Heart right ventricle (tissue), 16 donors: ENCODE results near the gene TMEM183A. TPM values are rescaled to one million over a fixed set of nuclear protein-coding genes. Genes with fewer than 3 reads are reported as not detected.

ENCODE experiments used
- ATAC-seq, 8 donors: fragments of 200-7000 bp; cut with Tn5 transposase; one replicate each; pipeline ENCODE4 v1.9.1; 2020; ENCODE audit warnings: mild to moderate bottlenecking in 8 of 8, moderate library complexity in 8 of 8, moderate number of reproducible peaks in 1 of 8
- DNase-seq, 2 donors: peaks; one replicate each; pipeline ENCODE4 v3.0.0-alpha.2; 2020
- H3K27ac ChIP-seq, 10 donors: fragments of 200-600 bp; sonication (generic) in 2 of 10; one replicate each; pipeline versions ENCODE4 v1.5.0 to v1.8.0; 2020 to 2022; ENCODE audit warnings: mild to moderate bottlenecking in 3 of 10
- H3K27me3 ChIP-seq, 7 donors: fragments of 200-600 bp; one replicate each; pipeline ENCODE4 v1.8.0; 2021 to 2022; ENCODE audit warnings: mild to moderate bottlenecking in 2 of 7
- H3K36me3 ChIP-seq, 9 donors: fragments of 200-600 bp; sonication (generic) in 1 of 9; one replicate each; pipeline versions ENCODE4 v1.5.0 to v1.8.0; 2020 to 2022; ENCODE audit warnings: mild to moderate bottlenecking in 2 of 9
- H3K4me1 ChIP-seq, 9 donors: fragments of 200-600 bp; sonication (generic) in 1 of 9; one replicate each; pipeline versions ENCODE4 v1.5.0 to v1.8.0; 2020 to 2022; ENCODE audit warnings: mild to moderate bottlenecking in 4 of 9
- H3K4me3 ChIP-seq, 10 donors: fragments of 200-600 bp; sonication (generic) in 2 of 10; one replicate each; pipeline versions ENCODE4 v1.5.0 to v1.8.0; 2020 to 2022; ENCODE audit warnings: mild to moderate bottlenecking in 7 of 10, moderate library complexity in 2 of 10
- H3K9me3 ChIP-seq, 11 donors: fragments of 200-600 bp in 10 of 11; sonication (generic) in 2 of 11; one replicate each; pipeline versions ENCODE4 v1.5.0 to v1.8.0; 2013 to 2022; ENCODE audit warnings: mild to moderate bottlenecking in 2 of 11, control low read depth in 1 of 11, moderate library complexity in 1 of 11
- CTCF ChIP-seq, 9 donors: fragments of 200-600 bp; sonication (generic) in 2 of 9; IDR thresholded peaks; one replicate each; pipeline versions ENCODE4 v1.5.0 to v1.8.0; 2021 to 2022; ENCODE audit warnings: antibody characterized with exemption in 9 of 9, mild to moderate bottlenecking in 5 of 9, moderate library complexity in 1 of 9
- WGBS, 2 donors: extraction: QIAGEN DNeasy Blood & Tissue Kit; methylation state at CpG; one replicate each; pipeline ENCODE4 v1.1.7; 2013; ENCODE audit warnings: inconsistent platforms in 1 of 2; 5-methylcytosine and 5-hydroxymethylcytosine counted together
- intact Hi-C, 10 donors: fragments of 100-400 bp; cut with DNase I; formaldehyde crosslinking; loops; one replicate each; pipeline versions ENCODE4 v1.11.1 to v1.14.2; 2022
- polyA plus RNA-seq, 2 donors: library from polyadenylated mRNA; stranded (reverse); fragments of 200-250 nt; gene quantifications; one replicate each; pipeline ENCODE4 v1.2.3, GENCODE V29; 2013
- total RNA-seq, 10 donors: library from RNA; stranded (reverse); fragmentation: NEBNext Ultra II Directional in 3 of 10; extraction: Animal tissue kit (Norgen Biotek cat#: 25700) in 3 of 10; gene quantifications; one replicate each; pipeline versions ENCODE4 v1.2.1 to v1.2.4, GENCODE V29; 2021 to 2023
- donor health status: Arrhythmogenic right ventricular cardiomyopathy.
- donor health status: ischemic (EF 13 %, LVEDD 7.1; RV severe dilation, severe dysfunction).
- donor health status: healthy with polysubstance abuse.
- donor health status: DM: no; HTN: yes; CAD: no.
- donor health status: DM: no; HTN: no; CAD: no.
- donor health status: ischemic (EF 25% LVEDD 6.9; RV normal size, moderate dysfunction).
- donor health status: ischemic (EF 25% LVEDD 5.7; RV mildly dilated, moderate dysfunction).
- donor health status: healthy.
- donor health status: DM: yes; HTN: yes; CAD: no.
- donor health status: Ischemic cardiomyopathy.
- donor health status: ischemic (EF 35%, LVEDD 5.7; RV mildly dilated, moderate dysfunction).
- donor health status: nonischemic (EF 11% LVEDD 7.7; RV severe dilation, severe dysfunction).
- donor health status: DM: yes; HTN: yes; CAD: no.
- donor health status: PGD.
- donor health status: ischemic (EF 29% LVEDD 5.4; RV normal size, mild dysfunction).
- donor health status: nonischemic (EF 23%, LVEDD 6.1; RV moderate dilation, normal function).

Gene TMEM183A
- total and polyA plus RNA-seq, 12 donors: 11.5 to 38.1 (median 21.1) TPM

GRCh38 chr1:203036537-203036936 lies 29.4 kb downstream of the TMEM183A start:
- H3K27me3 ChIP-seq: peaks cover 0 to 6% (median 0%) of the 10 kb centered on the region in 7 donors
- H3K36me3 ChIP-seq: no peaks in the 10 kb centered on the region
- peaks cover 5 to 71% (median 40%) of the 10 kb centered on the region in 9 donors for H3K4me1 ChIP-seq
- H3K4me3 ChIP-seq: no peak overlapping the region
- H3K27ac ChIP-seq: peak overlapping the region in 5 of 10 donors; percentile 78 to 89 (median 85)
- no peak for DNase-seq
- H3K9me3 ChIP-seq: no peaks in the 10 kb centered on the region
- intact Hi-C loops: loop anchor here in 7 of 10 donors (5.0 to 10.0 kb wide), 5 partner anchors 86 to 308 kb away; partner anchors contain the start of gene ADORA1 (in 5 of the 7)
- no peak for ATAC-seq
- TF ChIP-seq CTCF (IDR thresholded peaks at IDR 0.05): no peak
- 31 to 38% methylated on average over 2 of the region's 2 CpGs for WGBS, 2 donors

- intact Hi-C loops: loop anchor here (2.0 to 10.0 kb wide), 9 partner anchors 85 to 307 kb away; partner anchors contain the start of gene ADORA1 (in 5 of the 10)
- Histone ChIP-seq H3K4me3 (no peak overlapping the region), H3K27me3 (peaks cover 0 to 6% (median 0%) of the 10 kb centered on the region in 7 donors), H3K27ac (peak overlapping the region in 9 of 10 donors; percentile 50 to 89 (median 84)), H3K4me1 (peaks cover 5 to 77% (median 42%) of the 10 kb centered on the region in 9 donors), H3K36me3 (no peaks in the 10 kb centered on the region), H3K9me3 (no peaks in the 10 kb centered on the region)
- no peak for DNase-seq
- peak in 7 of 8 donors; percentile 0 to 26 (median 6) for ATAC-seq
- WGBS, 2 donors: 64 to 65% methylated on average over 10 of the region's 10 CpGs
- TF ChIP-seq CTCF (IDR thresholded peaks at IDR 0.05): no peak
Observed at GRCh38 chr1:203037509-203038190, 30.5 kb downstream of the TMEM183A start.

DNA sequence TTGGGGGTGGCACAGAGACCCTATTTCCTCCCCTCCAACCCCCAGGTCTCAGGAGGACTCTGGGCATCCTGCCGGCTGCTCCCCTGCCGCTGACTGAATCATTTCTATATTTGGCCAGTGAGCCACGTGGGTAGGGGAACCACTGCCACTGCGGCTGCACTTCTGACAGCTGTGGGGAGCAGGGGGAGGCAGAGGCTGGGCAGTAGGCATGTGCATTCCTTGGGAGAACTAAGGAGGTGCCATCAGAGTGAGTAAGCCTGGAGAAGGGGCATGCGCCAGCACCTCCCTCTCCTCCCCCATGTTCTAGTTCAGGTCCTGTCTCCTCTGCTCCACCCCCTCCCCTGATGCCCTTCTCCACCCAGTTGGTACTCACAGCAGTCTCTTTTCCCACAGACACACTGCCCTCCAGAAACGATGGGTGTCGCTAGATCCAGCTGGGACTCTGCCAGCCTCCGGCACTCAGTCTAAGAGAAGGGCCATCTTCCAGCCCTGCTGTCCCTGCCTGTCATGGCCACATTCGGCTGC lies 31.1 kb downstream of the TMEM183A start:
- H3K4me1 ChIP-seq: peaks cover 5 to 77% (median 42%) of the 10 kb centered on the region in 9 donors
- intact Hi-C loops: loop anchor here (2.0 to 10.0 kb wide), 9 partner anchors 84 to 307 kb away; partner anchors contain the start of gene ADORA1 (in 5 of the 10)
- 18 to 25% methylated on average over 9 of the region's 9 CpGs for WGBS, 2 donors

More for the DNA sequence above, 31.1 kb downstream of the TMEM183A start:
- peak overlapping the region in 9 of 10 donors; percentile 50 to 89 (median 84) for H3K27ac ChIP-seq
- peak in 3 of 9 donors; percentile 37 to 44 (median 42) for TF ChIP-seq CTCF (IDR thresholded peaks at IDR 0.05)
- peak overlapping the region in 1 of 10 donors; percentile 6 for H3K4me3 ChIP-seq
- ATAC-seq (peak; percentile 75 to 86 (median 82)), DNase-seq (peak; percentile 69 to 74)
- H3K36me3 ChIP-seq: no peaks in the 10 kb centered on the region
- H3K27me3 ChIP-seq: peaks cover 0 to 6% (median 0%) of the 10 kb centered on the region in 7 donors
- no peaks in the 10 kb centered on the region for H3K9me3 ChIP-seq
